Activated CD4-positive, alpha-beta T cell treated with anti-CD3 and anti-CD28 coated beads for 36 hours (primary cell): ENCODE data around the gene HOXC9. TPM values are rescaled to one million over a fixed set of nuclear protein-coding genes. Genes with fewer than 3 reads are reported as not detected.

ENCODE experiments used
- ATAC-seq: fragments of 200-7000 bp; cut with Tn5 transposase; one replicate; pipeline ENCODE4 v1.10.0; 2021; ENCODE audit warnings: mild to moderate bottlenecking, moderate library complexity
- CTCF ChIA-PET: fragments of 350-600 bp; sonication (Branson Sonifier 250); formaldehyde crosslinking; loops from one replicate; lab custom pipeline; 2021; ENCODE audit warnings: antibody characterized with exemption; lab: Charles Lee
- POLR2A ChIA-PET: fragments of 350-600 bp; sonication (Branson Sonifier 250); formaldehyde crosslinking; loops from one replicate; lab custom pipeline; 2021; ENCODE audit warnings: antibody characterized with exemption, inconsistent platforms; lab: Charles Lee
- DNase-seq: peaks from one replicate; pipeline ENCODE4 v3.0.0-alpha.2; 2020
- H3K27ac Mint-ChIP-seq: one replicate; pipeline ENCODE4 v1.8.0; 2021; ENCODE audit warnings: mixed read lengths
- H3K27me3 Mint-ChIP-seq: one replicate; pipeline ENCODE4 v1.8.0; 2021; ENCODE audit warnings: mixed read lengths
- H3K36me3 Mint-ChIP-seq: one replicate; pipeline ENCODE4 v1.8.0; 2021; ENCODE audit warnings: low read depth, mixed read lengths
- H3K4me1 Mint-ChIP-seq: one replicate; pipeline ENCODE4 v1.8.0; 2021; ENCODE audit warnings: mixed read lengths
- H3K4me3 Mint-ChIP-seq: one replicate; pipeline ENCODE4 v1.8.0; 2021; ENCODE audit warnings: mild to moderate bottlenecking, moderate library complexity, mixed read lengths
- H3K9me3 Mint-ChIP-seq: one replicate; pipeline ENCODE4 v1.8.0; 2021; ENCODE audit warnings: low read depth, mixed read lengths
- intact Hi-C, 2 experiments: fragments of 100-400 bp; cut with DNase I in 1 of 2; cut with micrococcal nuclease in 1 of 2; formaldehyde crosslinking; loops; one replicate each; pipeline versions ENCODE4 v1.14.2 to v1.15.1; 2022 to 2024; cut with DNase I, micrococcal nuclease
- total RNA-seq, 2 experiments: library from RNA; stranded (reverse); gene quantifications; one replicate each; pipeline ENCODE4 v1.2.3, GENCODE V29; 2021

HOXC9 gene
- total RNA-seq, result not detected

DNA sequence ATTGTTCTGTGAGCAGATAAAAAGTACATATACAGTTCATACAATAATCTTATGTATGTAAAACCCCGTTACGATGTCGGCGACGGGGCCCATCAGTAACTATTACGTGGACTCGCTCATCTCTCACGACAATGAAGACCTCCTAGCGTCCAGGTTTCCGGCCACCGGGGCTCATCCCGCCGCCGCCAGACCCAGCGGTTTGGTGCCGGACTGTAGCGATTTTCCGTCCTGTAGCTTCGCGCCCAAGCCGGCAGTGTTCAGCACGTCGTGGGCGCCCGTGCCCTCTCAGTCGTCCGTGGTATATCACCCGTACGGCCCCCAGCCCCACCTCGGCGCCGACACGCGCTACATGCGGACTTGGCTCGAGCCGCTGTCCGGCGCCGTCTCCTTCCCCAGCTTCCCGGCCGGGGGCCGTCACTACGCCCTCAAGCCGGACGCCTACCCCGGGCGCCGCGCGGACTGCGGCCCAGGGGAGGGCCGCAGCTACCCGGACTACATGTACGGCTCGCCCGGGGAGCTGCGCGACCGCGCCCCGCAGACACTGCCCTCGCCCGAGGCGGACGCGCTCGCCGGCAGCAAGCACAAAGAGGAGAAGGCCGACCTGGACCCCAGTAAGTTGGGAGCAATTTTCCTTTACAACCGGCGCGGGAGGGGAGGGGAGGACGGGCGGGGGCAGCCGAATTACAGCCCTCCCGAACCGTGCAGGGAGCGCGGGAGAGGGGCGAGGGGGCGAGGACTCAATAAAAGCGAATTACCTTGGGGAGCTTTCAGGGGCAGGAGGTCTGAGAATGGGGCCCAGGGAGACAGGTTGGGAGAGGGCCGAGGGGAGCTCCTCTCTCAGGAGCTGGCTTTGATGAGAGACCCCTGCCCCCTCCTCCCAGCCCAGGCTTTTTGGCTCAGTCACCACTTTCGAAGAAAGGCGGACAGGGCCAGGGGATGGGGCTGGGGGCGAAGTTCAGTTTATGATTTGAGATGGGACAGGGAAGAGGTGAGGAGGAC, at the start of gene HOXC9:
TSS of gene HOXC9 (plus strand) at position 46 of the 999 bp plus-strand sequence. CDS start at position 74, 28 bp downstream.
- ATAC-seq, result no peak
- POLR2A ChIA-PET, result no interaction called here
- no peak within 1 kb of the TSS for H3K27ac Mint-ChIP-seq

DNA sequence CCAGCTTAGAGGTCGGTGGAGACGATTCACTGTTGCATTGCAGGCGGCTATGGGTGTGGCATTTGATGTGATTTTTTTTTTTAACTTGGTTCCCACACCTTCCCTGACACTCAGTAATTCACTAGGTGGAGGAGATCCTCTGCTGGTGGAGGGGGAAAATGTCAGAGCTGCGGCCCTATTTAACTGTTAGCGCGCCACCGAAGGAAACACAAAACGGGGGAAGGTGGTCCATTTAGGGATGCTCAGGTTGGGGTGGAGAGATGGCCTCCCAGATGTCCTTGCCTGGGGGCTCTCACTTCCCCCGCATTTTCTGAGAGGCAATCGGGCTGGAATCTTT, 49.6 kb upstream of the HOXC9 start:
- Mint-ChIP-seq H3K36me3 (no peaks in the 10 kb centered on the region), H3K4me1 (peaks cover 6% of the 10 kb centered on the region), H3K9me3 (no peaks in the 10 kb centered on the region), H3K27ac (no peak overlapping the region), H3K27me3 (peaks cover 84% of the 10 kb centered on the region), H3K4me3 (no peak overlapping the region)
- POLR2A ChIA-PET, result no interaction called here
- ATAC-seq (peak; percentile 36), DNase-seq (no peak)
- intact Hi-C loops, result loop anchor here (2.0 to 5.0 kb wide), 3 partner anchors 14 to 47 kb away; no protein-coding TSS in a partner anchor
- CTCF ChIA-PET, result no interaction called here

More for the DNA sequence above, at the start of gene HOXC9:
- Mint-ChIP-seq H3K27me3 (peaks cover 85% of the 10 kb centered on the region), H3K4me1 (peaks cover 18% of the 10 kb centered on the region), H3K9me3 (no peaks in the 10 kb centered on the region), H3K4me3 (peak within 1 kb of the TSS; percentile 41), H3K36me3 (no peaks in the 10 kb centered on the region)
- CTCF ChIA-PET, result interaction anchor here (0.6 to 3.8 kb wide), 14 partner anchors 8 to 216 kb away, joined by 3 to 17 read pairs (median 4); partner anchors contain the start of genes HOXC10 and HOXC8
- intact Hi-C loops, result no loop called here
- no peak for DNase-seq

DNA sequence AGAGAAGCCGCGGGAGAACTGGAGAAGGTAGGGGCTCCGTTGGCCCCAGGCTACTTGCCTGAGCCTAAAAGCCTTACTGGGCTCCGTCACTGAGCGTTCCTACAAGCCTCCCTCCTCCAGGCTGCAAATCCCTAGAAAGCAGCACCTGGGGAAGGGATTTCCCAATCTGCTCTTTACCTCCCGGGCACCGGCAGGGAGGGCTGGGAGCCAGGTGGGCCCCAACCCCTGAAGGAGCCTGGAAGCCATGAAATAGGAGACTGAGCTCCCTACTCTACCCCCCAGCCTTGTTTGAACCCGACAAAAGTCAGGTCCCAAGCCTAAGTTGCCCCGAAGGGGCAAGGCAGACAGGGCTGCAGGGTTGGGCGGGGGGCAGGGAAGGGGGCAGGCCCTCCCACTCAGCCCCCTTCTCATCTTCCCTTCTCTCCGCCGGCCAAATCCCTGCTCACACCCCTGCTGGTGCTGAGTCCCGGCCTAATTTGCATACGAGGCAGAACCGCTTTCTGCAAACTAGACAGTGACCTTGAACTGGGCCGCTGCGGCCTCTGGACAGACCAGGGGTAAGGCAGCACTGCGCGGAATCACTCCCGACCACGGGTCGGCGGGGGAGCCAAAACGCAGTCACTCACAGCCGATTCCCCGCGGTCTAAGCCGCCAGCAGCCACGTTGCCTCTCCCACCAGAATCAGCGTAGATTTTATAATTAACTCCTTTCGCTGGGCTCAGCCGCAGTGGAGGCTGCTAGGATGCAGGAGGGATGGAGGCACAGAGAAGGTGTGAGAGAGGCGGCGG, 49.0 kb upstream of the HOXC9 start:
- Mint-ChIP-seq H3K4me3 (no peak overlapping the region), H3K27me3 (peaks cover 82% of the 10 kb centered on the region), H3K27ac (no peak overlapping the region), H3K9me3 (no peaks in the 10 kb centered on the region), H3K36me3 (no peaks in the 10 kb centered on the region), H3K4me1 (peaks cover 9% of the 10 kb centered on the region)
- CTCF ChIA-PET, result interaction anchor here (1.0 kb wide), 1 partner anchor 55 kb away, joined by 3 read pairs; no protein-coding TSS in a partner anchor
- DNase-seq, result no peak
- intact Hi-C loops, result loop anchor here (2.0 to 5.0 kb wide), 3 partner anchors 14 to 46 kb away; no protein-coding TSS in a partner anchor
- POLR2A ChIA-PET, result no interaction called here
- no peak for ATAC-seq

DNA sequence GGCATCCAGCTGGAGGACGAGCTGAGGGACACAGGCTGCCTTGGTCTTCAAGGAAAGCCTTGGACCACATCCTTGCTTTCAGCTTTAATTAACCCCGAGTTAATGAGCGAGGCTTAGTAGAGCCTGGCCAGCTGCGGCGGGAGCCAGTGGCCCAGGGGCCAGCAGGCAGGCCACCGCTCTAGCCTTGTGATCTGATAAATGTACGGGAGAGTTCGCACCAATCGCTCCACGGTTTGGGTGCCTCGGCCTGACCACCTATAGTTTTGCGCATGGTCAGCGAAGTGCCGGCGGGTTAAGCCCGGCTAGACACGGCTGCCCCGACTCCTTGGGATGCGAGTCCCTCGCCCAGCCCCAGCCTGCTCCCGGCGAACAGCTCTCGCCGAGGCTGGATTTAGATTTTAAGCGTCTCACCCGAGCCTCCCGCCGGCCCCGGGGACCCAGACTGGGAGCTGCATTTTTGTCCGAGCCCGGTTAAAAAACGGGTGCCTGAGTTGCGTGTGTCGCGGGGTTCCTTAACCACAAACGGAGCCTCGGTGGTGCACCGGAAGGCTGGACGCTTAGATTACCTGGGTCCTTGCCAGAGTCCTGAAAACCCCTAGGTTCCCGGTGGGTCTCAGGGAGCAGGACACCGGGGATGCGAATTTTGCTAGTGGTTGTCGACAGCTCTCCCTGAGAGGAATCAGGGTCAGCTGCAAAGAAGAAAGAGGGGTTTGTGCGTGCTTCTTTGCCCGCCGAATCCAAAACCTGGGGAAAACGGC, 48.2 kb upstream of the HOXC9 start:
- Mint-ChIP-seq H3K9me3 (no peaks in the 10 kb centered on the region), H3K27ac (no peak overlapping the region), H3K4me3 (no peak overlapping the region), H3K4me1 (peaks cover 12% of the 10 kb centered on the region), H3K27me3 (peaks cover 83% of the 10 kb centered on the region), H3K36me3 (no peaks in the 10 kb centered on the region)
- ATAC-seq (no peak), DNase-seq (no peak)
- intact Hi-C loops, result loop anchor here (2.0 to 5.0 kb wide), 4 partner anchors 13 to 46 kb away; no protein-coding TSS in a partner anchor
- CTCF ChIA-PET, result interaction anchor here (0.7 to 2.5 kb wide), 4 partner anchors 10 to 54 kb away, joined by 3 to 14 read pairs (median 4); partner anchors contain the start of gene HOXC10
- POLR2A ChIA-PET, result no interaction called here

DNA sequence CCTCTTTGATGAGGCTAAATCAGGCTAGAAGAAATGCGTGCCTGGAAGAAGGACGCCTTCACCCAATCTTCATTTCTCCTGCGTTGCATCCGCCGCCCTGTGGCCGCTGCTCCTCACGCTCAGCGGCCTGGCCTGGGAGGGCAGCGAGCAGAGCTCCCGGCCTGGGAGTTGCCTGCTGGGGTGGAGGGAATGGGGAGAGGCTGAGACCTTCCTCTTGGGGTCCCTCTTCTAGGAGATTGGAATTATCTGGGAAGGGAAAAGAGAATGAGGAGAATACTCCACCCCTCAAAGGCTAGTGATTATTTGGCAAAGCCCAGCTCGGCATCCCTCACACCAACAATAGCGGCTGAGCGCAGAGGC, 47.6 kb upstream of the HOXC9 start:
- intact Hi-C loops, result loop anchor here in 1 of 2 experiments (2.0 to 5.0 kb wide), 2 partner anchors 18 to 45 kb away; no protein-coding TSS in a partner anchor
- Mint-ChIP-seq H3K4me3 (no peak overlapping the region), H3K36me3 (no peaks in the 10 kb centered on the region), H3K27me3 (peaks cover 86% of the 10 kb centered on the region), H3K27ac (no peak overlapping the region), H3K9me3 (no peaks in the 10 kb centered on the region), H3K4me1 (peaks cover 12% of the 10 kb centered on the region)
- no peak for ATAC-seq
- POLR2A ChIA-PET, result no interaction called here
- no peak for DNase-seq
- CTCF ChIA-PET, result interaction anchor here (0.7 to 2.5 kb wide), 7 partner anchors 11 to 184 kb away, joined by 3 to 14 read pairs (median 4); partner anchors contain the start of gene HOXC10

DNA sequence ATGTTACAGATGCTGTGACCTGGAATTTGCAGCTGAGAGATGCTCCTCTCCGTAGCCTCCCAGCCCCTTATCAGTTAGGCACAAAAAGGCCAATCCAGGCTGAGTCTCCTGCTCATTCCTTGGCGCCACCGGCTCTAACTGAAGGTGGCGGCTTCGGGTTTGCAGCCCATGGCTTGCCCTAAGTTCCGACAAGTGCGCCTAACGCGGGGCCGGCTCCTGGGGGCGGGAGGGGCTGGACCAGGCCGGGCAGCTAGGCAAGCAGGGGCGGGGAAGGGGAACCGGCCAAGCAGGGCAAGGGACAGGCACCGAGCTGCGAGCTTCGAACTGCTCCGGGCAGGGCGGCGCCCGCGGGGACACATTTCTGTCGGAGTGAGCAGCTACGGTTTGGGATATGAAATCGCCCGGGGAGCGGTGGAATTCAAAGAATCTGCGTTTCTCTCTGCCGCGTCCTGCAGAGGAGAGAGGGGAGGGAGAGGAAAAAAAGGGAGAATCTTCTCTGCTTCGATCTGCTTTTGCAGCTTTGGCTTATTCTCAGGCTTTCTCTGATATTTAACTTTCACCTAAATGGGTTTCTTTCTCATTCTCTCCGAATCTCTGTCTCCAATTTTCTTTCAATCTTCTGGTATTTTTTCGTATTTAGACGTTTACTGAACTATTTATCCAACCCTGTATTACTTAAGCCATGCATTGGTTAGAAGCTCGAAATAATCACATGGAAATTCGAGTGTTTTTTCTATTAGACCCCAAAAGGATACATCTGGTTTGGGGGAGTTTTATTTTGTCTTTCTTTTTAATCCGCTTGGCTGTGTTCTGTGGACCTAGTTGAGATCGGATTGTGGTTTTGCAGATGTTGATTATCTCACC, 46.9 kb upstream of the HOXC9 start:
- CTCF ChIA-PET, result interaction anchor here (0.6 to 2.5 kb wide), 10 partner anchors 11 to 185 kb away, joined by 3 to 14 read pairs (median 4); partner anchors contain the start of gene HOXC10
- Mint-ChIP-seq H3K27ac (no peak overlapping the region), H3K4me3 (no peak overlapping the region), H3K27me3 (peaks cover 85% of the 10 kb centered on the region), H3K4me1 (peaks cover 12% of the 10 kb centered on the region), H3K9me3 (no peaks in the 10 kb centered on the region), H3K36me3 (no peaks in the 10 kb centered on the region)
- intact Hi-C loops, result loop anchor here in 1 of 2 experiments (2.0 to 5.0 kb wide), 2 partner anchors 18 to 44 kb away; no protein-coding TSS in a partner anchor
- POLR2A ChIA-PET, result no interaction called here
- DNase-seq, result no peak
- no peak for ATAC-seq

DNA sequence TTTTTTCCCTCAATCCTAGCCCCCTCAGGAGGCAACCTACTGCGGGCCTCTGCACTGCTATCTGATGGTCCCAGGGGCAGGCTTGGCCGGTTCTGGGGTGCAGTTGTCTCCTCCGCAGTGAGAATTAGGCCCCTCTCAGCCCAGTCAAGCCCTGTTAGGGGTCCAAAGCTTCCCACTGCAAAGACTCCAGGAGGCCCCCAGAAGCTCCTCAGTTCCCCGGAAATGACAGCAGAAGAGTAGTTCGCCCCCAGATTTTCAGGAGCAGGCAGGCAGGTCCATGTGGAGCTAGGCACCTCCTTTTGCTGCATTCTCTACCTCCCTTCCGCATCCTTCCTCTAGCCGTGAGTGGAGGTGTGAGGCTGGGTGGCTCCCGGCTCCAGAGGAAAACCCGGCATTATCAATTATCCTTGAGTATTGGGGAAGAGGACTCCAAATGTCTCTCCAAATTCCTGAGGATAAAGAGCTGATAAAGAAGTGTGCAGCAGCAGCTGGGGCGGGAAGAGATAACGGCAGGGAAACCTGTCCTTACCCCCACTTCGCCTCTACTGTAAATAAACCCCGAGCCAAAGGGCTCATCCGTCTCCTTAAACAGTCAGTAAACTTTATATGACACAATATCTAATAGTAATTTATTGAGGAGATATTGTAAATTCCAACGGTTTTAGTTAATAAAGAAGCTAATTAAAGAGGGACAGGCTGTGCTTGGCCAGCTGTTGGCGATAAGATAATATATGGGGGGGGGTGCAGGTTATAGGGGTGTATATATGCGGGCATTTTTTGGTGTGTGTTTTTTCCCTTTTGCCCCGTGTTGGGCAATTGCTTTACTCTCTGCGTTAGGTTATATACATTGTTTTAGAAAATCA, 45.9 kb upstream of the HOXC9 start:
- peaks cover 85% of the 10 kb centered on the region for H3K27me3 Mint-ChIP-seq
- no peaks in the 10 kb centered on the region for H3K36me3 Mint-ChIP-seq
- CTCF ChIA-PET, result interaction anchor here (0.6 to 2.5 kb wide), 7 partner anchors 9 to 169 kb away, joined by 3 to 14 read pairs (median 3); partner anchors contain the start of gene HOXC5
- no peaks in the 10 kb centered on the region for H3K9me3 Mint-ChIP-seq
- POLR2A ChIA-PET, result no interaction called here
- intact Hi-C loops, result loop anchor here (1.0 to 5.0 kb wide), 3 partner anchors 19 to 43 kb away; partner anchors contain the start of gene HOTAIR (in 1 of the 2)
- ATAC-seq (no peak), DNase-seq (no peak)
- no peak overlapping the region for H3K4me3 Mint-ChIP-seq
- H3K27ac Mint-ChIP-seq, result no peak overlapping the region
- H3K4me1 Mint-ChIP-seq, result peaks cover 12% of the 10 kb centered on the region

DNA sequence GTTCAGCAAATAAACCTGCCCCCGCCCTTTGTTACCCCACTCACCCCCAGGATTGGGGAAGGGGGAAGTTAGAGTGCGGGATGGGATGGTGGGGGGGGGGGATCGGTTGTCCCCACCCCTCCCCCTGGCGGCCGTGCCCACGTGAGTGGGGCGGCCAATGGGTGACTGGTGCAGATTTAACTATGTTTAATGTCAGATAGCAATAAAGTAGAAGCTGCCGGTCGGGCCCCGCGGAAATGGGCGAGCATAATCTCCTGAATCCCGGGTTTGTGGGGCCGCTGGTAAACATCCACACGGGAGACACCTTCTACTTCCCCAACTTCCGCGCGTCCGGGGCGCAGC, 45.3 kb upstream of the HOXC9 start, which contains the start of gene HOXC12:
TSS of gene HOXC12 (plus strand) at position 210 of the 342 bp plus-strand sequence. CDS start at position 237, 27 bp downstream.
- intact Hi-C loops, result loop anchor here (1.0 to 5.0 kb wide), 3 partner anchors 20 to 98 kb away; partner anchors contain the start of genes HOTAIR (in 1 of the 2) and HOXC4 (in 1 of the 2)
- peaks cover 85% of the 10 kb centered on the region for H3K27me3 Mint-ChIP-seq
- no peaks in the 10 kb centered on the region for H3K36me3 Mint-ChIP-seq
- ChIA-PET CTCF (interaction anchor here (1.1 to 1.5 kb wide), 2 partner anchors 20 to 78 kb away, joined by 3 to 5 read pairs; partner anchors contain the start of gene HOXC5), POLR2A (no interaction called here)
- DNase-seq (no peak), ATAC-seq (no peak)
- H3K27ac Mint-ChIP-seq, result no peak within 1 kb of the TSS
- H3K9me3 Mint-ChIP-seq, result no peaks in the 10 kb centered on the region
- H3K4me1 Mint-ChIP-seq, result peaks cover 12% of the 10 kb centered on the region
- no peak within 1 kb of the TSS for H3K4me3 Mint-ChIP-seq
